ENCODE data around the gene MINK1.

MINK1 gene

DNA sequence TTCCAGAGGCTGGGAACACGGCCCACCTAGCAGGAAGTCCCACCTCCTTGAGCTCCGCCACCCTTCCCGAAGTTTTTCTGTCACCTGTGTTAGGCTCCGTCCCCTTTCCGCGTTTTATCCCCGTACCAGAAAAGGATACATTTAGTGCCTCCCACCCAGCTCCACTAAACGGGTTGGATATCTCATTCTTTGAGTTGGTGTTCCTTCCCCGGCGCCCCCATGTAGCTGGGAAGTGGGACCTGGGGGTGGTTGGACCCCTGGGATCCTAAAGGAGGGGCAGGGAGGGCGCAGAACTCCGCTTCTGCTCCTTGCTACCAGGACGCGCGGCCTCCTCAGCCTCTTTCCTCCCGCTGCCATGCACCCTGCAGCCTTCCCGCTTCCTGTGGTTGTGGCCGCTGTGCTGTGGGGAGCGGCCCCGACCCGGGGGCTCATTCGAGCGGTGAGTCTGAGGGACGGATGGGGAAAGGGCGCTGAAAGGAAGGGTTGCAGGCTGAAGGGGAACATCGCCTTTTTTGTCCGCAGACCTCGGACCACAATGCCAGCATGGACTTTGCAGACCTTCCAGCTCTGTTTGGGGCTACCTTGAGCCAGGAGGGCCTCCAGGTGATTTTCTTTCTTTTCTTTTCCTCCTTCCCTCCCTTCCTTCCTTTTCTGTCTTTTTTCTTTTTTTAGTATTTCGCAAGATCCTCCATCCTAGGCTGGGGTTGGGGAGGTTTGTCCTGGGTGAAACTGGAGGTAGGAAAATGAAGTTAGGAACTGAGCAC lies 107.6 kb downstream of the MINK1 start:
- H3K27ac ChIP-seq: peak overlapping the region; percentile 98
- TF ChIP-seq, protein P1, sequence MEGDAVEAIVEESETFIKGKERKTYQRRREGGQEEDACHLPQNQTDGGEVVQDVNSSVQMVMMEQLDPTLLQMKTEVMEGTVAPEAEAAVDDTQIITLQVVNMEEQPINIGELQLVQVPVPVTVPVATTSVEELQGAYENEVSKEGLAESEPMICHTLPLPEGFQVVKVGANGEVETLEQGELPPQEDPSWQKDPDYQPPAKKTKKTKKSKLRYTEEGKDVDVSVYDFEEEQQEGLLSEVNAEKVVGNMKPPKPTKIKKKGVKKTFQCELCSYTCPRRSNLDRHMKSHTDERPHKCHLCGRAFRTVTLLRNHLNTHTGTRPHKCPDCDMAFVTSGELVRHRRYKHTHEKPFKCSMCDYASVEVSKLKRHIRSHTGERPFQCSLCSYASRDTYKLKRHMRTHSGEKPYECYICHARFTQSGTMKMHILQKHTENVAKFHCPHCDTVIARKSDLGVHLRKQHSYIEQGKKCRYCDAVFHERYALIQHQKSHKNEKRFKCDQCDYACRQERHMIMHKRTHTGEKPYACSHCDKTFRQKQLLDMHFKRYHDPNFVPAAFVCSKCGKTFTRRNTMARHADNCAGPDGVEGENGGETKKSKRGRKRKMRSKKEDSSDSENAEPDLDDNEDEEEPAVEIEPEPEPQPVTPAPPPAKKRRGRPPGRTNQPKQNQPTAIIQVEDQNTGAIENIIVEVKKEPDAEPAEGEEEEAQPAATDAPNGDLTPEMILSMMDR (IDR thresholded peaks at IDR 0.05): no peak
- no peak for TF ChIP-seq ZFX (IDR thresholded peaks at IDR 0.05; ENCODE audit: borderline replicate concordance)

DNA sequence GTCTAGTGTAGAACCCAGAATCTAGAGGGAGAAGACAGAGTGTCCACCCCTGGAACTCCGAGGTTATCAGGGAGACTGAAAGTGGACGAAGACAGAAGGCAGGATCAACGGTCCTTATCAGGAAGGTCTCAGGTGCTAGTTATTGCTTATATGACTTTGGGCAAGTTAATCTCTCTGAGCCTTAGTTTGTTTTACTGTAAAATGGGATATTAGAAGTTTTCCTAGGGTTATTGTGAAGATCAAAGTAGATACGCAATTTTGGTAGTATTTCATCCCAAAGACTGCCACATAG lies 108.1 kb downstream of the MINK1 start:
- H3K27ac ChIP-seq: peak overlapping the region; percentile 98
- no peak for TF ChIP-seq ZFX (IDR thresholded peaks at IDR 0.05; ENCODE audit: borderline replicate concordance)
- TF ChIP-seq, protein P1 (IDR thresholded peaks at IDR 0.05): no peak

GRCh38 chr17:4942760-4943508 lies 109.8 kb downstream of the MINK1 start:
- peak overlapping the region; percentile 100 for H3K27ac ChIP-seq
- TF ChIP-seq ZFX (IDR thresholded peaks at IDR 0.05; ENCODE audit: borderline replicate concordance): no peak
- TF ChIP-seq, protein P1 (IDR thresholded peaks at IDR 0.05): no peak

DNA sequence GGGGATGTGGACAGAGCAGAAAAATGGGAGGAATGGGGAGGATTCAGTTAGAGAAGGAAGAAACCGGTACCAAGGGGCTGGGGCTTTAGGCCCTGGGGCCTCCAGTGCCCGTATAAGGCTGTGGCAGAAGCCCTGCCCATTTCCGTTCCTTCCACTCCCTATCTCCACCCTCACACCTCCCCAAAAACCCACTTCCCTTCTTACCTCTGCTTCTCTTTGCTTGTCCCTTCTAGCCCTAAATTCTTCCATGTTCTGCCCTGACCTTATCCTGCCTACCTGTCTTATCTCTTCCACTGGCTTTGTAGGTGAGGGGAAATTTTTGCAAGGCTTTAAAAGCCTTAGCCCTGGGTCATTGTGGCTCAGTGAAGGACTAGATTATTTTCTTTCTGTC lies 111.0 kb downstream of the MINK1 start:
- TF ChIP-seq, protein P1 (IDR thresholded peaks at IDR 0.05): no peak
- TF ChIP-seq ZFX (IDR thresholded peaks at IDR 0.05; ENCODE audit: borderline replicate concordance): no peak
- peak overlapping the region; percentile 100 for H3K27ac ChIP-seq

DNA sequence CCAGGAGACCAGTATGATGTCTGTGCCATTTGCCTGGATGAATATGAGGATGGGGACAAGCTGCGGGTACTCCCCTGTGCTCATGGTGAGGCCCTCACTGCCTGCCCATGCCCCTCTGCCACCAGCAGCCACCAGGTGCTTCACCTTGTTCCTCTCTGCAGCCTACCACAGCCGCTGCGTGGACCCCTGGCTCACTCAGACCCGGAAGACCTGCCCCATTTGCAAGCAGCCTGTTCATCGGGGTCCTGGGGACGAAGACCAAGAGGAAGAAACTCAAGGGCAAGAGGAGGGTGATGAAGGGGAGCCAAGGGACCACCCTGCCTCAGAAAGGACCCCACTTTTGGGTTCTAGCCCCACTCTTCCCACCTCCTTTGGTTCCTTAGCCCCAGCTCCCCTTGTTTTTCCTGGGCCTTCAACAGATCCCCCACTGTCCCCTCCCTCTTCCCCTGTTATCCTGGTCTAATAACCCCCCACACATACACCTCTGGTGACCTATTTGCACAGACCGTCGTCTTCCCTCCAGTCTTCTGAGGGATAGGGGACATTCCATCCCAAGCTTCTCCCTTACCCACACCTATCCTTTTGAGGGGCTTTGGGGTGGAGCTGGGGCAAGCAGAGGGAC lies 111.5 kb downstream of the MINK1 start:
- TF ChIP-seq ZFX (IDR thresholded peaks at IDR 0.05; ENCODE audit: borderline replicate concordance): no peak
- TF ChIP-seq, protein P1 (IDR thresholded peaks at IDR 0.05): no peak
- H3K27ac ChIP-seq: peak overlapping the region; percentile 100

DNA sequence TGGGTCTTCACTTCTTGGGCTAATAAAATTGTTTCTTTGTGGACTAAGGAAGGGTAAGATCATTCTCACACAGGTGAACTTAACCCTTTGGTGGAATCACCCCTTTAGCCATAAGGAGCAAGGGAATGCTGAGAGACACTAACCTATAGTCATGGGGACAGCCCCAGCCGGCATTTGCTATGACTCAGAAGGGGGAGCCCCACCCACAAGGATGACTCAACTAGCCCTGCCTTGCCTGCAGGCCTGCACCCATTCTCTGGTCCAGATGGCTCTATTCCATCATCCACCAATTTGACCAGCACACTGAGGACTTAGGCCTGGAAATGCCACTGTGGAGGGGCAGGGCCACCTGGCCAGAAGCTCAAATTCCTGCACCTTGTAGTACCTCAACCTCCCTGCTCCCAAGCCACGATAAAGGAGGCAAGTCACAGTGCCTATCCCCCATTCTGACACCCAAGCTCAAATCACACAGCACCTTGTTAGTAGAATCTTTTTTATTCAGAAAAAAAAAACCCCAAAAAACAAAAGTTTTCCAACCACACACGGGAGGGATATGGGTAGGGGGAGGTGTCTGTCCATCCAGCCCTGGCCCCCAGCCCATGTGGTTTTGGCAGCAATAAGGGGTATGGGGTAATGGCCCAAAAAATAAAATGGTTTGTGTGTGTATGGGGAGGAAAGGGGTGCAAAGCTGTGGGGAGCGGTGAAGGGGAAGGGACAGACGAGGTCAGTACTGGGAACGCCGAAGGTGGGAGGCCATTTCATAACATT lies 112.2 kb downstream of the MINK1 start:
- TF ChIP-seq, protein P1 (IDR thresholded peaks at IDR 0.05): no peak
- TF ChIP-seq ZFX (IDR thresholded peaks at IDR 0.05; ENCODE audit: borderline replicate concordance): no peak

More for the DNA sequence above, 112.2 kb downstream of the MINK1 start:
- peak overlapping the region; percentile 100 for H3K27ac ChIP-seq

Data from 22Rv1 (cell line).